ENCODE measurements around the gene SFT2D3.
"Not testable (repeated sequence)": the region's sequence is repeated elsewhere in the genome, so short reads cannot be mapped to it uniquely, and the experiment has no call there.

The SFT2D3 gene

DNA sequence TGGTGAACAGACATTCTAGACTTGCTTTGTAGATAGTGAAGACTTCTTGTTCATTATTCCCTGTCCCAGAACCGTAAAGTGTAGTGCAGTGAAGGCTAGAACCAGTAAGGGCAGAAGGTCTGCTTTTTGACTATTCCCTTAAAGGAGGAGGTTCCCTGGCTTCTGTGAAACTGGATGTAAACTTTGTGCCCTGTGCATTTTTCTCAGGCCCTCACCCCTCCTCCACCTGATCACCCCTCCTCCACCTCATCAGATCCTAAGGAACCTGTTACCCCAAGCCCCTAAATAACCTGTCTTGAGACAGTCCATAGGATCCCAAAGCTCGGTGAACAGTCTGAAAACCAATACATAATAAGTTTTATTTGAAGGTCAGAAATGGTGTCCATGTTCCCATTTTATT, 33.7 kb downstream of the SFT2D3 start:
- no peak for TF ChIP-seq JUND (IDR thresholded peaks at IDR 0.05; ENCODE audit: low read depth)
- DNase-seq (ENCODE audit: low read depth in 1 of 2, low spot score in 1 of 2): no peak
- in situ Hi-C loops (cut with HindIII; ENCODE audit: low pct_unique_long_range_greater_than_20kb, low sequenced_read_pairs): no loop called here

DNA sequence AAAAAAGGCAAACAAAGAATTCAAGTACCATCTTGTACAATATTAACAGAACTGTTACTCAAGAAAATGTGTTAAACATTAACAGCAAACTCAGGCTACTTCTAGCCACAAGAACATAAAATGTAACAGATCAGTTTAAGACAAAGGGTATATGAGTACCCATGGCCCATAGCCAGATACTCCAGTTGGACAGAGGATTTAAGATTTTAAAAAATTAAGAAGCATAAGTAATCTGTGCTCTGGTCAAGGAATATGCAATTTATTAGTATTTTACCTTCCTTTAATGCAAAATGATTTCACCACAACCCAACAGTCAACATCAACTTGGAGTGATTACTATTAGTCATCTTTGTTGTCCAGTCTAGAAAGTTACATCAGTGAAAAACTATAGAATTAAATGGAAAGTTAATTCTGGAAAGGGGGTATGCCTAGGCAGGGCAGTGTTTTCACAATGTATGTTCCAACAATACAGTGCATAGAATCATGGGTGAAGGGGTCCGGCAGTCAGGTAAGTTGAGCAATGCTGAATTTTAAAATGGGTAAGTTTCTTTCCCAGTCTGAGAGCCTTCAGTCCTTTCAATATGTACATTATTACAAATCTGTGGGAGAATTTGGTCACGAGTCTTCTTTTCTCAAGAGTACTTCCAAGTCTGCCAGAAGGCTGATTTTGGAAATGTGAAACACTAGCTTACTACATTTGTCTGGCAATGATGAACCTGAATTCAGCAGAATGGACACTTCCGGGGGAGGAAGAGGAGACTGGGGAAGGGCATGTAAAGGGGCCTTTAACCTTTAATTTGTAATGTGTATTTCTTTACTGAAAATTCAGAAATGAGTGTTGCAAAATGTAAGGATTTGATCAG, 34.5 kb downstream of the SFT2D3 start:
- in situ Hi-C loops (cut with HindIII; ENCODE audit: low pct_unique_long_range_greater_than_20kb, low sequenced_read_pairs): no loop called here
- no peak for DNase-seq (ENCODE audit: low read depth in 1 of 2, low spot score in 1 of 2)
- no peak for TF ChIP-seq JUND (IDR thresholded peaks at IDR 0.05; ENCODE audit: low read depth)

DNA sequence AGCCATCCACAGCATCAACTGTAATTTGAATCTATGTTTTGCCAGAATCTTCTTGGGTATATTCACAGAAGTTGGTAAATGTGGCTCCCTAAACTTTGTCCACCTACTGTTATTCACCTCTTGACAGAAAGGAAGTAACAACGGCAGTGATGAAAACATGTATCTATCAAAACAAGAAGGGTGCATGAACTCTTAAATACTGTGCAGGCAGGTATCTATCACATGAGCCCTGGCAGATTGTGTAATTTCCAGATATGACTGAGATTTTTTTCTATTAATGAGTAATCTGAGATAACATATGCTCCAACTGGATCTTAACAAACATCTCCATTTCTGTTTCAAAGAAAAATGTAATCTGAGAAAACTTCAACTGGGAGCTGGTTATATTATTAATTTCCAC, 36.6 kb downstream of the SFT2D3 start:
- DNase-seq (ENCODE audit: low read depth in 1 of 2, low spot score in 1 of 2): no peak
- no peak for TF ChIP-seq JUND (IDR thresholded peaks at IDR 0.05; ENCODE audit: low read depth)
- in situ Hi-C loops (cut with HindIII; ENCODE audit: low pct_unique_long_range_greater_than_20kb, low sequenced_read_pairs): no loop called here

DNA sequence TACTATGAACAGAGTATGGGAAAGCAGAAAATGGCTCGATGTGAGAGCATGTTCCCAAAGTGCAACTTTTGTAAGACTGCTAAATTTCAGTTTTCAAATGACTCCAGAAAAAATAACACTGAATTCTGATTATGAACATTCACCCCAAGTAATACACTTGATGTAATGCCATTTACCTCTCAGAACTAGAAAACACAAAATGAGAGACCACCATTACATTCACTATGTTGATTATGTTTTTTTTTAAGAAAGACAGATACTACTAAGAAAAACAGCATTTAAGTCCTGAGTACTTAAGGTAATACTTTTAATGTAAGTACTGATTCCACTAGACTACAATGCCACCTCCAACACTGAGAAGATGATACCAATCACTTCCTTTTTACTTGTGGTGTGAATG, 38.5 kb downstream of the SFT2D3 start:
- DNase-seq (ENCODE audit: low read depth in 1 of 2, low spot score in 1 of 2): no peak
- in situ Hi-C loops (cut with HindIII; ENCODE audit: low pct_unique_long_range_greater_than_20kb, low sequenced_read_pairs): no loop called here

DNA sequence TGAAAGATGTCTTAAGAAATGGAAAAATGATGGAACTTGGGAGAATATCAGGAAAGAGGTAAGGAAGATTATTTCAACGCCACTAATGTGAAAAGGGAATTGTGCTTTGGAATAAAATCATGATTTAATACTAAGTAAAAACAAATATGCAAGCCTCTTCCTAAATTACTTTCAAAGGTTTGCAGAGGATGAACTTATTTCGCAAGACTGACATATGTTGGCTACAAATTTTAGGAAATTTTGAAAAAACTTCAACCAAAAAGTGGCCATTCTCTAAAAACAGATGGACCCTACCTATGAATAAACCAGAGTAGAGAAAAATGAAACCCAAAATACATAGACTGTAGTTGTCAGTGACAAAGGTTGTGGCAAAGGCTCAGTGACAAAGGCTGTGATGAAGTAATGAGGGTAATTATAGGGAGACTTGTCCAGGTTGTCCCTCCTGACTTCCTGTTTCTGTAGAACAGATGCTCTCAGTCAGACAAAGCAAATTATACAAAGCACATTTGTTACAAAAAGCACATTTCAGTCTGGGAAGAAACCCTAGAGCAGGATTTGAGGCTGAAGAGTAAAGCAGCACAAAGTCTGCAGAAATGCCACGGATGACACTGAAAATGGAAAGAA, 39.5 kb downstream of the SFT2D3 start:
- no peak for DNase-seq (ENCODE audit: low read depth in 1 of 2, low spot score in 1 of 2)
- no peak for TF ChIP-seq JUND (IDR thresholded peaks at IDR 0.05; ENCODE audit: low read depth)
- in situ Hi-C loops (cut with HindIII; ENCODE audit: low pct_unique_long_range_greater_than_20kb, low sequenced_read_pairs): no loop called here

More for the DNA sequence above, 38.5 kb downstream of the SFT2D3 start:
- TF ChIP-seq JUND (IDR thresholded peaks at IDR 0.05; ENCODE audit: low read depth): no peak

DNA sequence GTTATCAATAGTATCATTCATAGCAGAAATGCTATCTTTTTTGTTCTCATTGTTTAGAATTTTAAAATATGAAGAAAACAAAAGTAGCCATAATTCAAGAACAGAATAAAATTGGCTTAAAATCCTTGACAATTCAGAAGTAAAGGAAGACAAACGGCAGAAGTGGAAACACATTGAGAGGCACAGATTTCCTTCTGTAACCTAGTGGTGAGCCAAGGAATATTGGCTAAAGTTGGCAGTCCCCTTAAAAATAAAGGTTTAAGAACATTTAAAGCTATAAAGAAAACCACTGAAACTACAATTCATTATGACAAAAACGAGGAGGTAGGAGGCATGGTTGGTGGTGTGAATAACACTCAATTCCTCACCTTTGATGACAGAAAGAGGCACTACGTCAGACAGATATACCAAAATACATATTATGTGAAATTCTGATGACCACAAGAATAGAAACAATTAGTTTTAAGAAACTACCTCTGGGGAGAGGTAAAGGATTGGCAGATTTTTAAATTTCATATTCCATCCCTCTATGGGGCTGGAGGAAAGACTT, 42.3 kb downstream of the SFT2D3 start:
- in situ Hi-C loops (cut with HindIII; ENCODE audit: low pct_unique_long_range_greater_than_20kb, low sequenced_read_pairs): no loop called here
- TF ChIP-seq JUND (IDR thresholded peaks at IDR 0.05; ENCODE audit: low read depth): no peak
- DNase-seq (ENCODE audit: low read depth in 1 of 2, low spot score in 1 of 2): no peak

DNA sequence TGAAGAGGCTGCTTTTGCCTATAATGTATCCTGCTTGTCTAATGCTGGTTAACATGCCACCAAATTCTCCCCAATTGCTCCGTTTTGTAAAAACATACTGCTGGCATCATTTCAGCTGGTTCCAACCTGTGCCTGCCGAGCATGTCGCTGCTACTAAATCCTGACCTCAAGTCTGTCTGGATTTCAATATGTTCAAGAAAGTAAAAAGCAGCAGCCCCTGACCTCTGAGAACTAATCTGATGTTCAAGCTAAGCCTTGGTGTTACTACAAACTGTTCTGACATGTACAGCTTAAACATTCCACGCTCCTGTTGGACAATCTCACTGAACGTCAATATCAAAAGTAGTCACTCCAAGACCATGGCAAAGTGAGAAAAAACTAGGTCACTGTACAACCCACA, 46.3 kb downstream of the SFT2D3 start:
- in situ Hi-C loops (cut with HindIII; ENCODE audit: low pct_unique_long_range_greater_than_20kb, low sequenced_read_pairs): no loop called here
- DNase-seq (ENCODE audit: low read depth in 1 of 2, low spot score in 1 of 2): no peak
- no peak for TF ChIP-seq JUND (IDR thresholded peaks at IDR 0.05; ENCODE audit: low read depth)

DNA sequence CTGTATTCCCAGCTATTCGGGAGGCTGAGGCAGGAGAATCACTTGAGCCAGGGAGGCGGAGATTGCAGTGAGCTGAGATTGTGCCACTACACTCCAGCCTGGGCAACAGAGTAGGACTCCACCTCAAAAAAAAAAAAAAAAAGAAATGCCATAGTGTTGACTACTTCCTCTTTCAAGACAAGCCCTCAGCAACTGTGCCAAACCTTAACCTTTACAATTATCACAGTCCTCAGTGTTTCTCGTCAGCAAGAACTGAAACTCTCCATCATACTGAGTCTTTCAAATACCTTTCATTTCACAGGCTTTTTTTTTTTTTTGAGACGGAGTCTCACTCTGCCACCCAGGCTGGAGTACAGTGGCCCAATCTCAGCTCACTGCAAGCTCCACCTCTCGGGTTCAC, 48.2 kb downstream of the SFT2D3 start:
- in situ Hi-C loops (cut with HindIII; ENCODE audit: low pct_unique_long_range_greater_than_20kb, low sequenced_read_pairs): not testable (repeated sequence)

DNA sequence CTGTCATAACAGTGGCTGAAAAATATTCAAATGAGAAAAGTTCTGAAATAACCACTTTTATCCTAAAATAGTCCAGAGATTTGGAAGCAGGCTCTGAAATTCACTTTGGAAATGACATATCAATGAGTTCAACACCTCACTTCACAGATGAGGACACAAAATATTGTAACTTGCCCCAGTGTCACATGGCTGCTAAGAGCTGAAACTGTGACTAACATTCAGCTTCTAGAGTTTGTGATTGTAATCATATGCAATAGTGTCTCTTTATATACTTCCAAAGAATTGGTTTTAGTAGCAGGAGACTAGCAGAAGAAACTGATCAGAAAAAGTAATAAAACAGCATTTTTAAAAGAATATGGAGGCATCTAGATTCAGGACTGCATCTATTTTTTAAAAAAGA, 52.1 kb downstream of the SFT2D3 start:
- no peak for DNase-seq (ENCODE audit: low read depth in 1 of 2, low spot score in 1 of 2)
- no peak for TF ChIP-seq JUND (IDR thresholded peaks at IDR 0.05; ENCODE audit: low read depth)
- in situ Hi-C loops (cut with HindIII; ENCODE audit: low pct_unique_long_range_greater_than_20kb, low sequenced_read_pairs): no loop called here

More for the DNA sequence above, 48.2 kb downstream of the SFT2D3 start:
- not testable (repeated sequence) for DNase-seq (ENCODE audit: low read depth in 1 of 2, low spot score in 1 of 2)

DNA sequence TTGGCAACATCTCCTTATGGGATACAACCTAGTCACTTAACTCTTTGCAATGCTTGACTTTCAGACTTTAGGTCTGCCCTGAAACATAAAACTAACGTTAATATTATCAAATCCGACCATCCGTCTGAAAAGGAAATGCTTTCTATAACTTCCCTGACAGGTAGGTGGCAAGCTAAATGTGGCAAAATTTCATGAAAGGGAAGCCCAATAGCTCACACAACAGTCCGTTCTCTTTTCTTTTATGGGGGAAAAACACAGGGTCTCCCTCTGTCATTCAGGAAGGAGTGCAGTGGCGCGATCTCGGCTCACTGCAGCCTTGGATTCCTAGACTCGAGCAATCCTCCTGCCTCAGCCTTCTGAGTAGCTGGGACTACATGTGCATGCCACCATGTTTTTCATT, 52.9 kb downstream of the SFT2D3 start:
- in situ Hi-C loops (cut with HindIII; ENCODE audit: low pct_unique_long_range_greater_than_20kb, low sequenced_read_pairs): no loop called here
- TF ChIP-seq JUND (IDR thresholded peaks at IDR 0.05; ENCODE audit: low read depth): no peak
- DNase-seq (ENCODE audit: low read depth in 1 of 2, low spot score in 1 of 2): no peak
